Natural killer cell treated with Interleukin-12 subunit alpha and Interleukin-12 subunit beta and Interleukin-15 and Interleukin-18, amount 100 ng/mL, for 72 hours (primary cell): ENCODE results near the gene URB2. TPM values are rescaled to one million over a fixed set of nuclear protein-coding genes. Genes with fewer than 3 reads are reported as not detected.

ENCODE experiments used
- ATAC-seq, 2 donors: fragments of 150-1000 bp; cut with Tn5 transposase in 1 of 2; sonication (Bioruptor Pico), chemical (Tn5 transposase) in 1 of 2; 2 replicates each; pipeline ENCODE4 v1.10.0; 2021
- DNase-seq: peaks from one replicate; pipeline ENCODE4 v3.0.0; 2022; ENCODE audit warnings: low spot score
- H3K27ac Mint-ChIP-seq, 2 donors: 1 replicate in 1 of 2; 2 replicates in 1 of 2; pipeline ENCODE4 v1.8.0; 2022; ENCODE audit warnings: mixed read lengths in 2 of 2, mild to moderate bottlenecking in 1 of 2, moderate library complexity in 1 of 2
- H3K27me3 Mint-ChIP-seq, 2 donors: 1 replicate in 1 of 2; 2 replicates in 1 of 2; pipeline ENCODE4 v1.8.0; 2022; ENCODE audit warnings: mixed read lengths in 2 of 2
- H3K36me3 Mint-ChIP-seq: one replicate; pipeline ENCODE4 v1.8.0; 2022; ENCODE audit warnings: mixed read lengths
- H3K4me1 Mint-ChIP-seq, 2 donors: 1 replicate in 1 of 2; 2 replicates in 1 of 2; pipeline ENCODE4 v1.8.0; 2022; ENCODE audit warnings: low read depth in 2 of 2, mixed read lengths in 2 of 2, mild to moderate bottlenecking in 1 of 2
- H3K4me3 Mint-ChIP-seq: one replicate; pipeline ENCODE4 v1.8.0; 2022; ENCODE audit warnings: mixed read lengths
- H3K9me3 Mint-ChIP-seq: 2 replicates; pipeline ENCODE4 v1.8.0; 2022; ENCODE audit warnings: mixed read lengths
- total RNA-seq, 2 donors: library from RNA; stranded (reverse); gene quantifications; one replicate each; pipeline ENCODE4 v1.2.3, GENCODE V29; 2022

Gene URB2
- total RNA-seq, 2 donors from 2014 or later = 16.4 to 38.2 TPM

DNA sequence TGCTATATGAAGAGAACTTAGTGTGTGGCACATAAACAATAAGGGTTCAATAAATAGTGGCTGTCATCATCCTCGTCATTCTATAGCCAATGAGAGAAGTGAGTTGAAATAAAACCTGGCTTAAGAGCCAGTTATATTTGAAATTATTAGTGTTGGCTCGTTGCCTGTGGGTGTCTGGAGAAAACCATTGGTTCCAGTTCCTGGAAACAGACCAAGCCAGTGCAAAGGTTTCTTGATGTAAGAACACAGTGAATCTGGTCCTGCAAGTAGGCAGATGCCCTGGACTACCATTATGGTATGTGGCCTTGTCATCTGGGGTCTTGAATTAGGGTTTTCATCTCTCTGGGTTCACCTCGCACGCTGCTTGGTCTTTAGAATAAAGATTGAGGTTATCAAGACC, 43.3 kb downstream of the URB2 start:
- Mint-ChIP-seq H3K9me3 (no peaks in the 10 kb centered on the region), H3K27ac (no peak overlapping the region), H3K27me3 (no peaks in the 10 kb centered on the region), H3K4me1 (no peaks in the 10 kb centered on the region), H3K36me3 (no peaks in the 10 kb centered on the region), H3K4me3 (no peak overlapping the region)
- DNase-seq (no peak), ATAC-seq (no peak)

DNA sequence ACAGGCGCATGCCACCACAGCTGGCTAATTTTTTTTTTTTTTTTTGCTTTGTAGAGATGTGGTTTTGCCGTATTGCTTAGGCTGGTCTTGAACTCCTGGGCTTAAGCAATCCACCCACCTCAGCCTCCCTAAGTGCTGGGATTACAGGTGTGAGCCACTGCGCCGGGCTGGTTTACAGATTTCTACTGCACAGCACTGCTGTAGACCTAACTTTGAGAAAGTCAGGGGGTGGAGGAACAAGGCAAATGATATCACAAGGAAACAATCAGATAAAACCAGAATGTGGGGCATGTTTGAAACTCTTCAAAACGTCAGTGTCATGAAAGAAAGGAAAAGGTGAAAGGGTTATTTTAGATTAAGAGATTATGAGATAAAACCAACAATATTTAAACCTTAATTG, 45.3 kb downstream of the URB2 start:
- H3K4me3 Mint-ChIP-seq = no peak overlapping the region
- no peak overlapping the region for H3K27ac Mint-ChIP-seq
- no peak for ATAC-seq
- no peaks in the 10 kb centered on the region for H3K27me3 Mint-ChIP-seq
- no peaks in the 10 kb centered on the region for H3K9me3 Mint-ChIP-seq
- no peaks in the 10 kb centered on the region for H3K4me1 Mint-ChIP-seq
- DNase-seq = no peak
- H3K36me3 Mint-ChIP-seq = no peaks in the 10 kb centered on the region

DNA sequence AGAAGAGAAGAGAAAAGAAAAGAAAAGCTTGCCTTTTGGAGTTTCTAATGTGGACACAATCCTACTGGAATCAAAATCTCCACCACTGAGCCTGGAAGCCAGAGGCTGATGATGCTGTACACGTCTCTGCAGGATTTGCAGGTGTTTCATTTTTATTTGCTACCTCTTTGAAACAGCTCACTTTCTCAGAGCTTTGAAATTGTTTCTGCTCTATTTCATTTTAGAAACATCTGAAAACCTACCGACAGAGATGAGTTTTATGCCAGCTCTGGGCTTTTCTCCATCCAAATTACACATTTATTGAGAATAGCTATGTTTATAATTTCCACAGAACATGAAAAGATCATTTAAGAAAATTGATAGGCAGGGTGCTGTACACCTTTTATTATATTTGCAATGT, 46.2 kb downstream of the URB2 start:
- DNase-seq = no peak
- Mint-ChIP-seq H3K27ac (no peak overlapping the region), H3K36me3 (no peaks in the 10 kb centered on the region), H3K27me3 (no peaks in the 10 kb centered on the region), H3K9me3 (no peaks in the 10 kb centered on the region), H3K4me3 (no peak overlapping the region), H3K4me1 (no peaks in the 10 kb centered on the region)
- no peak for ATAC-seq

GRCh38 chr1:229674042-229674441, 48.0 kb downstream of the URB2 start:
- H3K27me3 Mint-ChIP-seq = peaks cover 0 to 1% of the 10 kb centered on the region in 2 donors
- H3K4me1 Mint-ChIP-seq = no peaks in the 10 kb centered on the region
- ATAC-seq (no peak), DNase-seq (no peak)
- H3K9me3 Mint-ChIP-seq = no peaks in the 10 kb centered on the region
- no peak overlapping the region for H3K27ac Mint-ChIP-seq
- H3K36me3 Mint-ChIP-seq = no peaks in the 10 kb centered on the region
- H3K4me3 Mint-ChIP-seq = no peak overlapping the region

GRCh38 chr1:229675396-229675795, 49.3 kb downstream of the URB2 start:
- Mint-ChIP-seq H3K27me3 (peaks cover 6 to 8% of the 10 kb centered on the region in 2 donors), H3K36me3 (no peaks in the 10 kb centered on the region), H3K27ac (no peak overlapping the region), H3K4me1 (no peaks in the 10 kb centered on the region), H3K9me3 (no peaks in the 10 kb centered on the region), H3K4me3 (no peak overlapping the region)
- ATAC-seq (no peak), DNase-seq (no peak)

DNA sequence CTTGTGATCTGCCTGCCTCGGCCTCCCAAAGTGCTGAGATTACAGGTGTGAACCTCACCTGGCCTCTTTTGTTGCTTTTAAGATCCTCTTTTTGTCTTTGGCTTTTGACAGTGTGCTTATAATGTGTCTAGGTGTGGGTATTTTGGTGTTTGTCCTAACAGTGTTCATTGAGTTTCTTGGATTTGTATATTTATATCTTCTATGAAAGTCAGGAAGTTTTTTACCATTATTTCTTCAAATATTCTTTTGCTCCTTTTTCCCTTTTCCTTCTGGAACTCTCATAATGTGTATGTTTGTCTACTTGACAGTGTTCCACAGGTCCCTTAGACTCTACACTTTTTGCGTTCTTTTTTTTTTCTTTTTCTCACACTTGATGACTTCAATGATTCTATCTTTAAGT, 59.1 kb downstream of the URB2 start:
- ATAC-seq = no peak
- peaks cover 19% of the 10 kb centered on the region for H3K36me3 Mint-ChIP-seq
- no peaks in the 10 kb centered on the region for H3K4me1 Mint-ChIP-seq
- no peak for DNase-seq
- peaks cover 24 to 34% of the 10 kb centered on the region in 2 donors for H3K27me3 Mint-ChIP-seq
- no peak overlapping the region for H3K4me3 Mint-ChIP-seq
- H3K27ac Mint-ChIP-seq = no peak overlapping the region
- H3K9me3 Mint-ChIP-seq = peaks cover 12% of the 10 kb centered on the region

GRCh38 chr1:229689273-229689672, 63.2 kb downstream of the URB2 start:
- Mint-ChIP-seq H3K27ac (no peak overlapping the region), H3K9me3 (peaks cover 9% of the 10 kb centered on the region), H3K4me1 (peaks cover 9 to 15% of the 10 kb centered on the region in 2 donors), H3K27me3 (peaks cover 31% of the 10 kb centered on the region in 2 donors), H3K36me3 (peaks cover 19% of the 10 kb centered on the region), H3K4me3 (no peak overlapping the region)
- ATAC-seq (peak in 1 of 2 donors; percentile 24), DNase-seq (no peak)

GRCh38 chr1:229689904-229690303, 63.9 kb downstream of the URB2 start:
- Mint-ChIP-seq H3K36me3 (peaks cover 18% of the 10 kb centered on the region), H3K4me3 (no peak overlapping the region), H3K27me3 (peaks cover 32 to 34% of the 10 kb centered on the region in 2 donors), H3K9me3 (peaks cover 9% of the 10 kb centered on the region), H3K4me1 (peaks cover 9 to 15% of the 10 kb centered on the region in 2 donors), H3K27ac (no peak overlapping the region)
- DNase-seq (no peak), ATAC-seq (no peak)

- Mint-ChIP-seq H3K9me3 (peaks cover 2% of the 10 kb centered on the region), H3K4me3 (no peak overlapping the region), H3K4me1 (peaks cover 9 to 15% of the 10 kb centered on the region in 2 donors), H3K36me3 (peaks cover 10% of the 10 kb centered on the region), H3K27ac (no peak overlapping the region), H3K27me3 (peaks cover 29 to 30% of the 10 kb centered on the region in 2 donors)
- DNase-seq (no peak), ATAC-seq (no peak)
Measured at GRCh38 chr1:229690662-229691061, 64.6 kb downstream of the URB2 start.

GRCh38 chr1:229691362-229691761, 65.3 kb downstream of the URB2 start:
- ATAC-seq = no peak
- Mint-ChIP-seq H3K27me3 (peaks cover 23 to 27% of the 10 kb centered on the region in 2 donors), H3K4me1 (peaks cover 9 to 15% of the 10 kb centered on the region in 2 donors), H3K4me3 (no peak overlapping the region), H3K36me3 (peaks cover 3% of the 10 kb centered on the region), H3K9me3 (no peaks in the 10 kb centered on the region), H3K27ac (no peak overlapping the region)
- no peak for DNase-seq

- Mint-ChIP-seq H3K4me1 (peaks cover 9 to 15% of the 10 kb centered on the region in 2 donors), H3K4me3 (no peak overlapping the region), H3K27ac (no peak overlapping the region), H3K36me3 (no peaks in the 10 kb centered on the region), H3K9me3 (no peaks in the 10 kb centered on the region), H3K27me3 (peaks cover 22 to 34% of the 10 kb centered on the region in 2 donors)
- ATAC-seq (no peak), DNase-seq (no peak)
Measured at GRCh38 chr1:229693129-229693900, 67.3 kb downstream of the URB2 start.

DNA sequence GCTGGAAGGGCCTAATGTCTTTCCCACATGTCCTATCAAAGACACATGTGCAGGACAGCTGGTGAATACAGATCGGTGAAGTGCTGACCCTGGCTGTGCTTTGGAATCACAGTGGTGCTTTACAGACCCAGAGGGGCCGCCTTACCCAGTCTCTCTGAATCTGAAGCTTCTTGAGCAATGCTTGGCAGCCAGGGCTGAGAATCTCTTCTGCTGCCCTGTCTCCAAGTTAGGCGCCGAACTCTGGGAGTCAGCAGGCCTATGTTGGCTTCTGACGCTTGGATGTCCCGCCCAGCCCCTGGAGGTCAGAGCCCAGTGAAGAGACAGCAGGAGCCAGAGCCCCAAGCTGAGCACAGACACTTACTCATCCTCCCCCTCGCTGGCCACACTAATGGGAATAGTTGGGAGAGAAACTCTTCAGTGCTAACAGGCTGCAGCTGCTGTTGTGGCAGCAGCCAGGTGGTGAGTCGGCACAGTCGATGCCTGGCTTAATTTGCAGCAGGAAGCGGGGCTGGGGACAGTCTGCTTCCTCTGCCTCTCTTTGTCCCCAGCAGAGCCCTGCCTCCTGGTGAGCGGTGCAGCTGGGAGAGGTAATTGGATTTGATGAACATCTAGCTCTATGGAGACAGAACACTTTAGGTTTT, 68.1 kb downstream of the URB2 start:
- Mint-ChIP-seq H3K27me3 (peaks cover 22 to 34% of the 10 kb centered on the region in 2 donors), H3K27ac (no peak overlapping the region), H3K4me1 (peaks cover 9 to 15% of the 10 kb centered on the region in 2 donors), H3K36me3 (no peaks in the 10 kb centered on the region), H3K4me3 (no peak overlapping the region), H3K9me3 (no peaks in the 10 kb centered on the region)
- DNase-seq (no peak), ATAC-seq (no peak)

DNA sequence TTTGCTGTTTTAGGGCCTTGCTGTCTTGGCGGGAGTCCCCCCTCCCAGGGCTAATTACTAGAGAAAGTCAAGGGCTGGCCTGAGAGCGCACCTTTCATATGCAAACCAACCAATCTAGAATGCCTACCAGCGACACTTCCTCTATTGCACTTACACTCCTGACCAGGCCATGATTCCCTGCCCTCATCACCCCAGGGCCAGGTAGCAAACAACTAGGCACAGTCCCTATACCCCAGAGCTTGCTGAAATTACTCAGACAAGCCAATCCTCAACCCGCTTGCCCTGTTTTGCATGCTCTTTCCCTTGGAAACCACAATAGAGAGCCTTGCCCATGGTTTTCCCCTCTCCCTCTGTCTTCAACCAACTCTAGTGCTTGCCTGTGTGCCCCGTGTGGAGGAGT, 70.3 kb downstream of the URB2 start:
- H3K27ac Mint-ChIP-seq = no peak overlapping the region
- no peak overlapping the region for H3K4me3 Mint-ChIP-seq
- DNase-seq = no peak
- H3K4me1 Mint-ChIP-seq = peaks cover 9 to 10% of the 10 kb centered on the region in 2 donors
- H3K27me3 Mint-ChIP-seq = peaks cover 21 to 27% of the 10 kb centered on the region in 2 donors
- no peak for ATAC-seq
- H3K36me3 Mint-ChIP-seq = no peaks in the 10 kb centered on the region
- H3K9me3 Mint-ChIP-seq = no peaks in the 10 kb centered on the region

DNA sequence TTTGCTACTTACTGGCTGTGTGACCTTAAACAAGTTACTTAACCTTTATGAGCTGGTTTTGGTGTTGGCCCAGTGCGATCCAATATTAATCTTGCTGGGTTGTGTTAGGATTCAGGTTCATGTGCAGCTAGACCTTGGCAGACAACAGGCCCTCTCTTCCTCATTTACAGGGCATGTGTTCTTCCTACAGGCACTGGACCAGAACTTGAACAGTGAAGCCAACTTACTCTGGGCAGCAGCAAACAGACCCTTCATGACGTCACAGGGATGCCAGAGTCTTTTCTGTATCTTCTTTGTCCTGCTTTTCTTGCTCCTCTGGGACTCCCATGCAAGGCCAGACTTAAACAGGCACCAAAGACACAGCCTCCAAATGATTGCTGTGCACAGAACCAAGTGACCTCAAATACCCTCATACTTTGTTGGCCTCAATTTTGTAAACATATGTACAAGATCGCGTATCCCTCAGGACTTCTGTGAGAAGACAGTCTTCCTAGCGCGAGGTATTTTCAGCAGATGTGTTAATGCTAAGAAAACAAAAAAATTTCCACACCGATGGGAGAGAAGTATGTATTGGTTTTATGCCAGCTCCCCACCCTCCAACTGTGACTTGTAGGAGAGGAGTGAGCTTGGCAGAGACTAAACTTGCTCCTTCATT, 73.7 kb downstream of the URB2 start:
- H3K4me3 Mint-ChIP-seq = no peak overlapping the region
- ATAC-seq = no peak

More for the DNA sequence above, 73.7 kb downstream of the URB2 start:
- no peaks in the 10 kb centered on the region for H3K9me3 Mint-ChIP-seq
- H3K4me1 Mint-ChIP-seq = no peaks in the 10 kb centered on the region
- peaks cover 13 to 17% of the 10 kb centered on the region in 2 donors for H3K27me3 Mint-ChIP-seq
- no peak for DNase-seq
- no peaks in the 10 kb centered on the region for H3K36me3 Mint-ChIP-seq
- no peak overlapping the region for H3K27ac Mint-ChIP-seq
